ENCODE data around the gene NFIA. TPM values are rescaled to one million over a fixed set of nuclear protein-coding genes. Genes with fewer than 3 reads are reported as not detected.

The NFIA gene
- total and polyA plus RNA-seq, 8 donors: 9.6 to 108 (median 37.2) TPM

GRCh38 chr1:61255358-61255703, 173.0 kb downstream of the NFIA start:
- no peak for DNase-seq
- H3K36me3 ChIP-seq: no peaks in the 10 kb centered on the region
- intact Hi-C loops (cut with DNase I; ENCODE audit: low total_unique reads): no loop called here
- H3K27ac ChIP-seq: peak overlapping the region in 4 of 5 donors; percentile 67 to 75 (median 70)
- WGBS, 5 donors: 40 to 59% (median 51%) methylated on average over 3 of the region's 3 CpGs
- no peaks in the 10 kb centered on the region for H3K9me3 ChIP-seq
- H3K27me3 ChIP-seq: no peaks in the 10 kb centered on the region
- H3K4me1 ChIP-seq: peaks cover 22 to 49% (median 34%) of the 10 kb centered on the region in 4 donors
- TF ChIP-seq POLR2AphosphoS5 (IDR thresholded peaks at IDR 0.05): no peak
- TF ChIP-seq POLR2A (IDR thresholded peaks at IDR 0.05): no peak
- TF ChIP-seq CTCF (IDR thresholded peaks at IDR 0.05): no peak
- H3K4me3 ChIP-seq: peak overlapping the region; percentile 11 to 27 (median 20)

GRCh38 chr1:61259379-61260148, 177.2 kb downstream of the NFIA start:
- intact Hi-C loops (cut with DNase I; ENCODE audit: low total_unique reads): no loop called here
- H3K27me3 ChIP-seq: no peaks in the 10 kb centered on the region
- DNase-seq: peak in 1 of 2 donors; percentile 20
- peak overlapping the region in 2 of 5 donors; percentile 0 to 39 for H3K27ac ChIP-seq
- TF ChIP-seq EP300 (IDR thresholded peaks at IDR 0.05) (no peak), POLR2AphosphoS5 (IDR thresholded peaks at IDR 0.05) (no peak), CTCF (IDR thresholded peaks at IDR 0.05) (no peak), POLR2A (IDR thresholded peaks at IDR 0.05) (no peak)
- no peak overlapping the region for H3K4me3 ChIP-seq
- no peaks in the 10 kb centered on the region for H3K9me3 ChIP-seq
- 71 to 80% (median 75%) methylated on average over 9 of the region's 9 CpGs for WGBS, 5 donors
- no peaks in the 10 kb centered on the region for H3K36me3 ChIP-seq
- H3K4me1 ChIP-seq: peaks cover 6 to 68% (median 31%) of the 10 kb centered on the region in 4 donors

- no peak overlapping the region for H3K27ac ChIP-seq
- 85 to 91% (median 87%) methylated on average over 7 of the region's 7 CpGs for WGBS, 5 donors
- peaks cover under 1 to 62% (median 24%) of the 10 kb centered on the region in 4 donors for H3K4me1 ChIP-seq
Observed at GRCh38 chr1:61260171-61260570, 177.8 kb downstream of the NFIA start.

GRCh38 chr1:61261595-61261994, 179.2 kb downstream of the NFIA start:
- WGBS, 5 donors: 67 to 82% (median 77%) methylated on average over 3 of the region's 3 CpGs
- no peak overlapping the region for H3K4me3 ChIP-seq
- H3K9me3 ChIP-seq: no peaks in the 10 kb centered on the region
- no peaks in the 10 kb centered on the region for H3K36me3 ChIP-seq
- H3K27ac ChIP-seq: no peak overlapping the region
- no peak for DNase-seq
- TF ChIP-seq POLR2A (IDR thresholded peaks at IDR 0.05) (no peak), POLR2AphosphoS5 (IDR thresholded peaks at IDR 0.05) (no peak), CTCF (IDR thresholded peaks at IDR 0.05) (no peak), EP300 (IDR thresholded peaks at IDR 0.05) (no peak)
- H3K4me1 ChIP-seq: peaks cover 0 to 56% (median 21%) of the 10 kb centered on the region in 4 donors
- intact Hi-C loops (cut with DNase I; ENCODE audit: low total_unique reads): no loop called here
- no peaks in the 10 kb centered on the region for H3K27me3 ChIP-seq

More at GRCh38 chr1:61260171-61260570, 177.8 kb downstream of the NFIA start:
- Histone ChIP-seq H3K4me3 (no peak overlapping the region), H3K36me3 (no peaks in the 10 kb centered on the region), H3K27me3 (no peaks in the 10 kb centered on the region), H3K9me3 (no peaks in the 10 kb centered on the region)
- intact Hi-C loops (cut with DNase I; ENCODE audit: low total_unique reads): no loop called here
- no peak for TF ChIP-seq EP300 (IDR thresholded peaks at IDR 0.05)
- no peak for TF ChIP-seq POLR2AphosphoS5 (IDR thresholded peaks at IDR 0.05)
- TF ChIP-seq CTCF (IDR thresholded peaks at IDR 0.05): no peak
- no peak for TF ChIP-seq POLR2A (IDR thresholded peaks at IDR 0.05)
- no peak for DNase-seq
